Measurements from ENCODE around the gene HSD17B14.
A peak's percentile ranks its signal among the peaks of the same experiment; 100 is the strongest.
"Not testable (repeated sequence)": the region's sequence is repeated elsewhere in the genome, so short reads cannot be mapped to it uniquely, and the experiment has no call there.

HSD17B14 gene

GRCh38 chr19:48867123-48867745, 30.9 kb upstream of the HSD17B14 start:
- DNase-seq (ENCODE audit: low read depth) = no peak

- no peak for DNase-seq (ENCODE audit: low read depth)
Observed at GRCh38 chr19:48866692-48867091, 30.4 kb upstream of the HSD17B14 start.

GRCh38 chr19:48862827-48863226, 26.5 kb upstream of the HSD17B14 start:
- DNase-seq (ENCODE audit: low read depth) = no peak

GRCh38 chr19:48861313-48861712, 25.0 kb upstream of the HSD17B14 start:
- DNase-seq (ENCODE audit: low read depth) = no peak

GRCh38 chr19:48859711-48860572, 23.7 kb upstream of the HSD17B14 start:
- DNase-seq (ENCODE audit: low read depth) = no peak

- DNase-seq (ENCODE audit: low read depth) = no peak
Observed at GRCh38 chr19:48858984-48859710, 22.9 kb upstream of the HSD17B14 start.

- DNase-seq (ENCODE audit: low read depth) = no peak
Observed at GRCh38 chr19:48856921-48857320, 20.6 kb upstream of the HSD17B14 start.

GRCh38 chr19:48854103-48854502, 17.8 kb upstream of the HSD17B14 start:
- DNase-seq (ENCODE audit: low read depth) = no peak

- no peak for DNase-seq (ENCODE audit: low read depth)
Observed at GRCh38 chr19:48853483-48853882, 17.2 kb upstream of the HSD17B14 start.

- DNase-seq (ENCODE audit: low read depth) = no peak
Observed at GRCh38 chr19:48852292-48852691, 16.0 kb upstream of the HSD17B14 start.

GRCh38 chr19:48846659-48847058, 10.4 kb upstream of the HSD17B14 start:
- not testable (repeated sequence) for DNase-seq (ENCODE audit: low read depth)

- DNase-seq (ENCODE audit: low read depth) = no peak
Observed at GRCh38 chr19:48845384-48845783, 9.1 kb upstream of the HSD17B14 start.

GRCh38 chr19:48844472-48844871, 8.2 kb upstream of the HSD17B14 start:
- DNase-seq (ENCODE audit: low read depth) = peak; percentile 32

- no peak for DNase-seq (ENCODE audit: low read depth)
Observed at GRCh38 chr19:48842789-48843162, 6.5 kb upstream of the HSD17B14 start.

GRCh38 chr19:48841571-48841970, 5.3 kb upstream of the HSD17B14 start:
- no peak for DNase-seq (ENCODE audit: low read depth)

GRCh38 chr19:48841047-48841446, 4.8 kb upstream of the HSD17B14 start:
- no peak for DNase-seq (ENCODE audit: low read depth)

- no peak for DNase-seq (ENCODE audit: low read depth)
Observed at GRCh38 chr19:48837687-48838086, 1.4 kb upstream of the HSD17B14 start.

GRCh38 chr19:48837051-48837524, 797 bp upstream of the HSD17B14 start:
- DNase-seq (ENCODE audit: low read depth) = peak; percentile 59

GRCh38 chr19:48835734-48836088, 580 bp downstream of the HSD17B14 start:
- no peak for DNase-seq (ENCODE audit: low read depth)

GRCh38 chr19:48833977-48834376, 2.3 kb downstream of the HSD17B14 start:
- DNase-seq (ENCODE audit: low read depth) = no peak

- DNase-seq (ENCODE audit: low read depth) = no peak
Observed at GRCh38 chr19:48833049-48833448, 3.2 kb downstream of the HSD17B14 start.

- DNase-seq (ENCODE audit: low read depth) = no peak
Observed at GRCh38 chr19:48830965-48831364, 5.3 kb downstream of the HSD17B14 start.

GRCh38 chr19:48830088-48830487, 6.2 kb downstream of the HSD17B14 start:
- no peak for DNase-seq (ENCODE audit: low read depth)

Measured in GM04503 (cell line).